ENCODE data around the gene GPR162. TPM values are rescaled to one million over a fixed set of nuclear protein-coding genes. Genes with fewer than 3 reads are reported as not detected.

The GPR162 gene
- polyA plus RNA-seq, 1 experiment, result 5.2 TPM

GRCh38 chr12:6817098-6817497 is 4.5 kb upstream of the GPR162 start:
- TF ChIP-seq CTCF (IDR thresholded peaks at IDR 0.05; ENCODE audit: low read depth, low read length), result no peak
- POLR2A ChIA-PET, result interaction anchor here (1.7 kb wide), 1 partner anchor 65 kb away, joined by 4 read pairs; the partner anchor contains the start of gene MLF2
- CTCF ChIA-PET, result interaction anchor here (1.1 kb wide), 1 partner anchor 9 kb away, joined by 4 read pairs; no protein-coding TSS in a partner anchor
- DNase-seq (ENCODE audit: low read depth, low spot score), result no peak
- Histone ChIP-seq H3K27ac (ENCODE audit: low read depth, low read length) (no peak overlapping the region), H3K27me3 (ENCODE audit: control insufficient read depth, insufficient read depth, low read length) (no peaks in the 10 kb centered on the region), H3K4me3 (ENCODE audit: low read depth, low read length) (no peak overlapping the region), H3K9me3 (ENCODE audit: control insufficient read depth, insufficient read depth, low read length) (no peaks in the 10 kb centered on the region)

GRCh38 chr12:6817662-6818157 is 3.9 kb upstream of the GPR162 start:
- no peak for DNase-seq (ENCODE audit: low read depth, low spot score)
- TF ChIP-seq CTCF (IDR thresholded peaks at IDR 0.05; ENCODE audit: low read depth, low read length), result no peak
- H3K9me3 ChIP-seq (ENCODE audit: control insufficient read depth, insufficient read depth, low read length), result no peaks in the 10 kb centered on the region
- POLR2A ChIA-PET, result no interaction called here
- no peak overlapping the region for H3K27ac ChIP-seq (ENCODE audit: low read depth, low read length)
- no peaks in the 10 kb centered on the region for H3K27me3 ChIP-seq (ENCODE audit: control insufficient read depth, insufficient read depth, low read length)
- H3K4me3 ChIP-seq (ENCODE audit: low read depth, low read length), result no peak overlapping the region
- CTCF ChIA-PET, result no interaction called here

- no peak for DNase-seq (ENCODE audit: low read depth, low spot score)
- ChIA-PET POLR2A (no interaction called here), CTCF (no interaction called here)
- H3K9me3 ChIP-seq (ENCODE audit: control insufficient read depth, insufficient read depth, low read length), result no peaks in the 10 kb centered on the region
- no peaks in the 10 kb centered on the region for H3K27me3 ChIP-seq (ENCODE audit: control insufficient read depth, insufficient read depth, low read length)
- no peak overlapping the region for H3K4me3 ChIP-seq (ENCODE audit: low read depth, low read length)
- TF ChIP-seq CTCF (IDR thresholded peaks at IDR 0.05; ENCODE audit: low read depth, low read length), result no peak
- no peak overlapping the region for H3K27ac ChIP-seq (ENCODE audit: low read depth, low read length)
Measured at GRCh38 chr12:6818222-6818621, 3.4 kb upstream of the GPR162 start.

GRCh38 chr12:6818645-6819044 is 3.0 kb upstream of the GPR162 start:
- no peak for TF ChIP-seq CTCF (IDR thresholded peaks at IDR 0.05; ENCODE audit: low read depth, low read length)
- H3K4me3 ChIP-seq (ENCODE audit: low read depth, low read length), result no peak overlapping the region
- H3K27me3 ChIP-seq (ENCODE audit: control insufficient read depth, insufficient read depth, low read length), result no peaks in the 10 kb centered on the region
- no peaks in the 10 kb centered on the region for H3K9me3 ChIP-seq (ENCODE audit: control insufficient read depth, insufficient read depth, low read length)
- H3K27ac ChIP-seq (ENCODE audit: low read depth, low read length), result no peak overlapping the region
- DNase-seq (ENCODE audit: low read depth, low spot score), result no peak
- CTCF ChIA-PET, result no interaction called here
- POLR2A ChIA-PET, result no interaction called here

- CTCF ChIA-PET, result interaction anchor here (11.8 kb wide), 1 partner anchor 66 kb away, joined by 165 read pairs; the partner anchor contains the start of gene MLF2
Measured at GRCh38 chr12:6819106-6820030, 2.3 kb upstream of the GPR162 start.

More at GRCh38 chr12:6819106-6820030, 2.3 kb upstream of the GPR162 start:
- POLR2A ChIA-PET, result no interaction called here
- TF ChIP-seq CTCF (IDR thresholded peaks at IDR 0.05; ENCODE audit: low read depth, low read length), result no peak
- Histone ChIP-seq H3K4me3 (ENCODE audit: low read depth, low read length) (no peak overlapping the region), H3K27ac (ENCODE audit: low read depth, low read length) (no peak overlapping the region), H3K27me3 (ENCODE audit: control insufficient read depth, insufficient read depth, low read length) (no peaks in the 10 kb centered on the region), H3K9me3 (ENCODE audit: control insufficient read depth, insufficient read depth, low read length) (no peaks in the 10 kb centered on the region; the same call in 1 of the 2 replicates)
- DNase-seq (ENCODE audit: low read depth, low spot score), result no peak

Measured in AG04450 (cell line).